NCI-H446 (cell line): ENCODE data around the gene SIRT7.

Source experiments
- DNase-seq, 2 experiments: peaks; one replicate each; lab custom pipeline; 2025; lab: John Stamatoyannopoulos, UW

The SIRT7 gene

GRCh38 chr17:81905424-81905875, 12.5 kb downstream of the SIRT7 start:
- no peak for DNase-seq

GRCh38 chr17:81904600-81905423, 13.2 kb downstream of the SIRT7 start:
- no peak for DNase-seq

GRCh38 chr17:81903896-81904599, 13.9 kb downstream of the SIRT7 start:
- DNase-seq = no peak

GRCh38 chr17:81903415-81903831, 14.6 kb downstream of the SIRT7 start:
- no peak for DNase-seq

GRCh38 chr17:81902653-81903414, 15.1 kb downstream of the SIRT7 start:
- DNase-seq = no peak

- no peak for DNase-seq
These were observed 15.8 kb downstream of the SIRT7 start, which contains the start of gene NPB for GRCh38 chr17:81902023-81902652. NPB (plus strand) TSS chr17:81902238; CDS start chr17:81902278, 40 bp downstream.

GRCh38 chr17:81901167-81902022, 16.6 kb downstream of the SIRT7 start:
- no peak for DNase-seq

- no peak for DNase-seq
These were observed 17.7 kb downstream of the SIRT7 start for GRCh38 chr17:81900181-81900820.

- no peak for DNase-seq
These were observed 18.3 kb downstream of the SIRT7 start for GRCh38 chr17:81899514-81900166.

- DNase-seq = no peak
These were observed 19.1 kb downstream of the SIRT7 start for GRCh38 chr17:81898885-81899284.

- no peak for DNase-seq
These were observed 19.7 kb downstream of the SIRT7 start for GRCh38 chr17:81898029-81898866.

- DNase-seq = no peak
These were observed 22.6 kb downstream of the SIRT7 start for GRCh38 chr17:81895400-81895799.

- no peak for DNase-seq
These were observed 26.7 kb downstream of the SIRT7 start for GRCh38 chr17:81891303-81891552.

- no peak for DNase-seq
These were observed 27.3 kb downstream of the SIRT7 start for GRCh38 chr17:81890447-81891302.

GRCh38 chr17:81889602-81890001, 28.4 kb downstream of the SIRT7 start:
- DNase-seq = no peak

- no peak for DNase-seq
These were observed 28.9 kb downstream of the SIRT7 start for GRCh38 chr17:81888988-81889595.

GRCh38 chr17:81888105-81888987, 29.6 kb downstream of the SIRT7 start:
- no peak for DNase-seq
